ENCODE results near the gene ITGB3BP.

DNA sequence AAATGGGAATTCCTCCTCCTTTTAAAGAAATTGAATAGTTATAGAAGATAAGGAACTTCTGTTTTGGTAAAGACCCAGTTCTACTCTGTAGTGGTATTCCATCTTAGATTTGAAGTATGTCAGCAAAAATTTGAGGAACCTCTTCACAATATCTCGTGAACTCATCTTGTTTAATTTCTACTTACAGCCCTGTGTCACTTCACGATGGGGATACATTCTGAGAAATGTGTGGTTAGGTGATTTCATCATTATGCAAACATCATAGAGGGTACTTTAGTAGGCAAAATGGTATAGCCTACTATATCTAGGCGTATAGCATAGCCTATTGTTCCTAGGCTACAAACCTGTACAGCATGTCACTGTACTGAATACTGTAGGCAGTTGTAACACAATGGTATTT lies 119.6 kb downstream of the ITGB3BP start:
- TF ChIP-seq, protein P1, sequence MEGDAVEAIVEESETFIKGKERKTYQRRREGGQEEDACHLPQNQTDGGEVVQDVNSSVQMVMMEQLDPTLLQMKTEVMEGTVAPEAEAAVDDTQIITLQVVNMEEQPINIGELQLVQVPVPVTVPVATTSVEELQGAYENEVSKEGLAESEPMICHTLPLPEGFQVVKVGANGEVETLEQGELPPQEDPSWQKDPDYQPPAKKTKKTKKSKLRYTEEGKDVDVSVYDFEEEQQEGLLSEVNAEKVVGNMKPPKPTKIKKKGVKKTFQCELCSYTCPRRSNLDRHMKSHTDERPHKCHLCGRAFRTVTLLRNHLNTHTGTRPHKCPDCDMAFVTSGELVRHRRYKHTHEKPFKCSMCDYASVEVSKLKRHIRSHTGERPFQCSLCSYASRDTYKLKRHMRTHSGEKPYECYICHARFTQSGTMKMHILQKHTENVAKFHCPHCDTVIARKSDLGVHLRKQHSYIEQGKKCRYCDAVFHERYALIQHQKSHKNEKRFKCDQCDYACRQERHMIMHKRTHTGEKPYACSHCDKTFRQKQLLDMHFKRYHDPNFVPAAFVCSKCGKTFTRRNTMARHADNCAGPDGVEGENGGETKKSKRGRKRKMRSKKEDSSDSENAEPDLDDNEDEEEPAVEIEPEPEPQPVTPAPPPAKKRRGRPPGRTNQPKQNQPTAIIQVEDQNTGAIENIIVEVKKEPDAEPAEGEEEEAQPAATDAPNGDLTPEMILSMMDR (IDR thresholded peaks at IDR 0.05; ENCODE audit: low read depth, low read length): no peak
- TF ChIP-seq EZH2phosphoT487 (IDR thresholded peaks at IDR 0.05; ENCODE audit: low read depth): no peak
